Activated CD8-positive, alpha-beta T cell treated with anti-CD3 and anti-CD28 coated beads, Interleukin-2, amount 10 ng/mL, durations not matched to agents 7 days and 5 days (primary cell): Measurements from ENCODE around the gene TP63. TPM values are rescaled to one million over a fixed set of nuclear protein-coding genes. Genes with fewer than 3 reads are reported as not detected.
"Not testable (repeated sequence)": the region's sequence is repeated elsewhere in the genome, so short reads cannot be mapped to it uniquely, and the experiment has no call there.

ENCODE experiments used
- ATAC-seq: fragments of 150-1000 bp; cut with Tn5 transposase; one replicate; pipeline ENCODE4 v1.10.0; 2021; ENCODE audit warnings: moderate library complexity
- CTCF ChIA-PET: fragments of 350-600 bp; sonication (Branson Sonifier 250); formaldehyde crosslinking; loops from one replicate; lab custom pipeline; 2021; ENCODE audit warnings: antibody characterized with exemption; lab: Charles Lee
- POLR2A ChIA-PET: fragments of 350-600 bp; sonication (Branson Sonifier 250); formaldehyde crosslinking; loops from one replicate; lab custom pipeline; 2021; ENCODE audit warnings: antibody characterized with exemption; lab: Charles Lee
- DNase-seq: peaks from one replicate; pipeline ENCODE4 v3.0.0-alpha.2; 2020
- H3K27ac Mint-ChIP-seq: one replicate; pipeline ENCODE4 v1.8.0; 2021; ENCODE audit warnings: mild to moderate bottlenecking, mixed read lengths
- H3K27me3 Mint-ChIP-seq: one replicate; pipeline ENCODE4 v1.8.0; 2021; ENCODE audit warnings: low read depth, mixed read lengths
- H3K36me3 Mint-ChIP-seq: one replicate; pipeline ENCODE4 v1.8.0; 2021; ENCODE audit warnings: low read depth, mixed read lengths
- H3K4me1 Mint-ChIP-seq: one replicate; pipeline ENCODE4 v1.8.0; 2021; ENCODE audit warnings: low read depth, mixed read lengths
- H3K4me3 Mint-ChIP-seq: one replicate; pipeline ENCODE4 v1.8.0; 2021; ENCODE audit warnings: mild to moderate bottlenecking, mixed read lengths
- H3K9me3 Mint-ChIP-seq: one replicate; pipeline ENCODE4 v1.8.0; 2022; ENCODE audit warnings: mixed read lengths; ENCODE audit not compliant: insufficient read depth
- total RNA-seq, 2 experiments: library from RNA; stranded (reverse); gene quantifications; one replicate each; pipeline ENCODE4 v1.2.3, GENCODE V29; 2021

TP63 gene
- total RNA-seq, 2 experiments from 2014 or later: not detected

GRCh38 chr3:189655617-189656016 lies 24.4 kb downstream of the TP63 start:
- DNase-seq (no peak), ATAC-seq (no peak)
- Mint-ChIP-seq H3K4me3 (no peak overlapping the region), H3K36me3 (no peaks in the 10 kb centered on the region), H3K4me1 (no peaks in the 10 kb centered on the region), H3K9me3 (no peaks in the 10 kb centered on the region), H3K27ac (no peak overlapping the region), H3K27me3 (no peaks in the 10 kb centered on the region)
- ChIA-PET CTCF (no interaction called here), POLR2A (no interaction called here)

DNA sequence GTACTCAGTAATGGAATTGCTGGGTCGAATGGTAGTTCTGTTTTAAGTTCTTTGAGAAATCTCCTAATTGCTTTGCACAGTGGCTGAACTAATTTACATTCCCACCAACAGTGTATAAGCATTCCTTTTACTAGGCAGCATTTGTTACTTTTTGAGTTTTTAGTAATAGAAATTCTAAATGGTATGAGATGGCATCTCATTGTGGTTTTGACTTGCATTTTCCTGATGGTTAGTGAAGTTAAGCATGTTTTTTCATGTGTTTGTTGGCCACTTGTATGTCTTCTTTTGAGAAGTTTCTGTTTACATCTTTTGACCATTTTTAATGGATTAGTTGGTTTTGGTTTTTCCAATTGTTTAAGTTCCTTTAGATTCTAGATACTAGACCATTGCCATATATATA lies 28.4 kb downstream of the TP63 start:
- CTCF ChIA-PET: no interaction called here
- no peaks in the 10 kb centered on the region for H3K36me3 Mint-ChIP-seq

GRCh38 chr3:189664311-189664710 lies 33.1 kb downstream of the TP63 start:
- no peaks in the 10 kb centered on the region for H3K36me3 Mint-ChIP-seq
- CTCF ChIA-PET: no interaction called here
- no peak for ATAC-seq

More for the DNA sequence above, 28.4 kb downstream of the TP63 start:
- Mint-ChIP-seq H3K9me3 (no peaks in the 10 kb centered on the region), H3K27ac (no peak overlapping the region), H3K4me1 (no peaks in the 10 kb centered on the region), H3K4me3 (no peak overlapping the region), H3K27me3 (no peaks in the 10 kb centered on the region)
- POLR2A ChIA-PET: no interaction called here
- ATAC-seq (no peak), DNase-seq (no peak)

GRCh38 chr3:189672346-189672745 lies 41.2 kb downstream of the TP63 start:
- DNase-seq, H3K9me3 Mint-ChIP-seq, POLR2A ChIA-PET, H3K27ac Mint-ChIP-seq, H3K36me3 Mint-ChIP-seq, CTCF ChIA-PET, H3K4me1 Mint-ChIP-seq, H3K4me3 Mint-ChIP-seq, H3K27me3 Mint-ChIP-seq, ATAC-seq: not testable (repeated sequence)

More at GRCh38 chr3:189664311-189664710, 33.1 kb downstream of the TP63 start:
- no peaks in the 10 kb centered on the region for H3K27me3 Mint-ChIP-seq
- no peak overlapping the region for H3K4me3 Mint-ChIP-seq
- POLR2A ChIA-PET: no interaction called here
- H3K27ac Mint-ChIP-seq: no peak overlapping the region
- no peak for DNase-seq
- no peaks in the 10 kb centered on the region for H3K9me3 Mint-ChIP-seq
- H3K4me1 Mint-ChIP-seq: no peaks in the 10 kb centered on the region

- no peaks in the 10 kb centered on the region for H3K27me3 Mint-ChIP-seq
- H3K4me3 Mint-ChIP-seq: no peak overlapping the region
- ChIA-PET POLR2A (no interaction called here), CTCF (no interaction called here)
- no peak overlapping the region for H3K27ac Mint-ChIP-seq
- no peaks in the 10 kb centered on the region for H3K4me1 Mint-ChIP-seq
- H3K9me3 Mint-ChIP-seq: no peaks in the 10 kb centered on the region
- DNase-seq (no peak), ATAC-seq (no peak)
- no peaks in the 10 kb centered on the region for H3K36me3 Mint-ChIP-seq
Observed at GRCh38 chr3:189673535-189673934, 42.3 kb downstream of the TP63 start.

GRCh38 chr3:189674249-189674913 lies 43.2 kb downstream of the TP63 start:
- H3K9me3 Mint-ChIP-seq: no peaks in the 10 kb centered on the region
- no peak overlapping the region for H3K27ac Mint-ChIP-seq
- POLR2A ChIA-PET: interaction anchor here (0.6 kb wide), 1 partner anchor 71 kb away, joined by 3 read pairs; no protein-coding TSS in a partner anchor
- CTCF ChIA-PET: interaction anchor here (0.8 kb wide), 1 partner anchor 256 kb away, joined by 3 read pairs; no protein-coding TSS in a partner anchor
- H3K27me3 Mint-ChIP-seq: no peaks in the 10 kb centered on the region
- no peak overlapping the region for H3K4me3 Mint-ChIP-seq
- no peaks in the 10 kb centered on the region for H3K36me3 Mint-ChIP-seq
- DNase-seq: no peak
- H3K4me1 Mint-ChIP-seq: no peaks in the 10 kb centered on the region
- ATAC-seq: no peak

DNA sequence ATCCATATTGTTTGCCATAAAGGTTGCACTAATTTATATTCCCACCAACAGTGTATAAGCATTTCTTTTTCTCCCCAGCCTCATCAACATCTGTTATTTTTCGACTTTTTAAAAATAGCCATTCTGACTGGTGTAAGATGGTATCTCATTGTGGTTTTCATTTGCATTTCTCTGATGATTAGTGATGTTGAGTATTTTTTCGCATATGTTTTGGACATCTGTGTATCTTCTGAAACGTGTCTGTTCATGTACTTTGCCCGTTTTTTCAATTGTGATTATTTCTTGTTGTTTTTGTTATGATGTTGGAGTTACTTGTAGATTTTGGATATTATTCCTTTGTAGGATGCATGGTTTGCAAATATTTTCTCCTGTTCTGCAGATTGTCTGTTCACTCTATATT lies 46.5 kb downstream of the TP63 start:
- no peaks in the 10 kb centered on the region for H3K27me3 Mint-ChIP-seq
- no peaks in the 10 kb centered on the region for H3K4me1 Mint-ChIP-seq
- ATAC-seq (no peak), DNase-seq (no peak)
- ChIA-PET POLR2A (no interaction called here), CTCF (no interaction called here)
- H3K9me3 Mint-ChIP-seq: no peaks in the 10 kb centered on the region
- no peaks in the 10 kb centered on the region for H3K36me3 Mint-ChIP-seq
- no peak overlapping the region for H3K27ac Mint-ChIP-seq
- no peak overlapping the region for H3K4me3 Mint-ChIP-seq

DNA sequence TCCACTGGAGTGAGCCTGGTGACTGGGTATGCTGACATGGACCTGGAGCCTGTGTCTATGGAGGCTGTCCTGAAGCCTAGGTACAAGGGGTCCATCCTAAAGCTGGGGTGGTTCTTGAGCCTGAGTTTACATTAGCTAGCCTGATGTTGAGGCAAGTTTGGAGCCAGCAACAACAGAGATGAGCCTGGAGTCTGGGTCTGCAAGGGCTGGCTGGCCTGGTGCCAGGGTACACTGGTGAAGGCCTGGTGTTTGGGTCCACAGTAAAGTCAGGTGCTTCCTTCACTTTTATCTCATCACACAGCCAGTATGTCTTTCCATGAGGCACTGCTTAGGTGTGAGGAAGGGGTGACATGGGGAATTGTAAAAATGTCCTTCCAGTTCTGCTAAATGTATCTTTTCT lies 49.5 kb downstream of the TP63 start:
- Mint-ChIP-seq H3K9me3 (no peaks in the 10 kb centered on the region), H3K27me3 (no peaks in the 10 kb centered on the region), H3K27ac (no peak overlapping the region), H3K4me1 (no peaks in the 10 kb centered on the region), H3K36me3 (no peaks in the 10 kb centered on the region), H3K4me3 (no peak overlapping the region)
- no peak for ATAC-seq
- ChIA-PET POLR2A (no interaction called here), CTCF (no interaction called here)
- DNase-seq: no peak

GRCh38 chr3:189683546-189684255 lies 52.5 kb downstream of the TP63 start:
- ATAC-seq: no peak
- no peak for DNase-seq
- no peaks in the 10 kb centered on the region for H3K4me1 Mint-ChIP-seq
- no peak overlapping the region for H3K27ac Mint-ChIP-seq
- H3K27me3 Mint-ChIP-seq: no peaks in the 10 kb centered on the region
- H3K36me3 Mint-ChIP-seq: no peaks in the 10 kb centered on the region
- ChIA-PET CTCF (no interaction called here), POLR2A (no interaction called here)
- no peaks in the 10 kb centered on the region for H3K9me3 Mint-ChIP-seq
- H3K4me3 Mint-ChIP-seq: no peak overlapping the region

GRCh38 chr3:189684317-189684716 lies 53.1 kb downstream of the TP63 start:
- Mint-ChIP-seq H3K4me1 (no peaks in the 10 kb centered on the region), H3K27ac (no peak overlapping the region)
- no peak for ATAC-seq

DNA sequence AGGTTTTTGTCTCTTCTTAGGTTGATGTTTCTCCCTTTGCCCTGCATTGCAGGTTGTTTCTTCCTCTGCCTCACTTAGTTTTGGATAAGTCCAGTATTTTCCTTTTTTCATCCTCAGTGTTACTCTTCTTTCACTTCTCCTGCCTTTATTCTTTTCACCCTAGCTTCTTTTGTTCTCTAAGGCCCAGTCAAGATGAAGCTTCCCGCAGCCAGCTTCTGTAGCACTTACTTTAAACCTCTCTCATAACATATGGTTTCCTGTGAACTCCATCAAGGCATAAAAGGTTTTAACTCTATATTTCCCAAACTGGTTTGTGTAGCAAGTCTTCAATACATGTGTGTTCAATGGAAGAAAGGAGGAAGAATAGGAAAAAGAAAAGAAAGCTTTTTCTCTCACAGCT lies 54.1 kb downstream of the TP63 start:
- no peak overlapping the region for H3K27ac Mint-ChIP-seq
- H3K4me3 Mint-ChIP-seq: no peak overlapping the region
- H3K4me1 Mint-ChIP-seq: no peaks in the 10 kb centered on the region
- no peak for DNase-seq
- ChIA-PET POLR2A (no interaction called here), CTCF (no interaction called here)
- no peaks in the 10 kb centered on the region for H3K36me3 Mint-ChIP-seq
- no peak for ATAC-seq
- no peaks in the 10 kb centered on the region for H3K9me3 Mint-ChIP-seq
- H3K27me3 Mint-ChIP-seq: no peaks in the 10 kb centered on the region

More at GRCh38 chr3:189684317-189684716, 53.1 kb downstream of the TP63 start:
- H3K4me3 Mint-ChIP-seq: no peak overlapping the region
- CTCF ChIA-PET: no interaction called here
- no peaks in the 10 kb centered on the region for H3K9me3 Mint-ChIP-seq
- DNase-seq: no peak
- no peaks in the 10 kb centered on the region for H3K36me3 Mint-ChIP-seq
- POLR2A ChIA-PET: no interaction called here
- H3K27me3 Mint-ChIP-seq: no peaks in the 10 kb centered on the region

DNA sequence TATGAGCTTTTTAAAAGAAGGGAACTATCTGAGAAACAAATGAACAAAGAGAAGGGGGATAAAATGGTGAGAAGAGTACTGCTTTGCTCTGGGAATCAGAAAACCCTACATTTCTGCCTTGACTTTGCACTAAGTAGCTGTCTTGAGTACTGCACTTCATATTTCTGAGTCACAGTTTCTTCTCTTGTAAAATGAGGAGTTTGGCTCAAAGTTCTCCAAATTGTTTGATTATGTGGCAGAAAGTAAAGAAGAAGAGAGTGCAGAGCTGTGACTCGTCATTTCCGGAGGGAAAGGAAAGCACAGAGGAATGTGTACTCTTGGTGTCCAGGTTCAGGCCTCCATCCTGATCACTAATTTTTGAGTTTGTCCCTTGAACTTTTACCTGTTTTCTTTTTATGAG lies 54.7 kb downstream of the TP63 start:
- ATAC-seq: no peak
- Mint-ChIP-seq H3K36me3 (no peaks in the 10 kb centered on the region), H3K4me1 (no peaks in the 10 kb centered on the region), H3K27ac (no peak overlapping the region), H3K4me3 (no peak overlapping the region), H3K9me3 (no peaks in the 10 kb centered on the region), H3K27me3 (no peaks in the 10 kb centered on the region)
- no peak for DNase-seq
- ChIA-PET CTCF (no interaction called here), POLR2A (no interaction called here)
